ENCODE data around the gene USP33. TPM values are rescaled to one million over a fixed set of nuclear protein-coding genes. Genes with fewer than 3 reads are reported as not detected.
"Not testable (repeated sequence)": the region's sequence is repeated elsewhere in the genome, so short reads cannot be mapped to it uniquely, and the experiment has no call there.

Gene USP33
- total RNA-seq, 1 donor from 2014 or later, result 65.3 TPM

GRCh38 chr1:77796695-77797405, 37.2 kb upstream of the USP33 start:
- DNase-seq (ENCODE audit: extremely low spot score in 2 of 2), result no peak
- H3K9me3 ChIP-seq, result no peaks in the 10 kb centered on the region
- H3K36me3 ChIP-seq, result peaks cover 0 to 6% of the 10 kb centered on the region in 2 donors
- H3K27me3 ChIP-seq, result no peaks in the 10 kb centered on the region
- H3K4me1 ChIP-seq, result no peaks in the 10 kb centered on the region
- TF ChIP-seq POLR2AphosphoS5 (IDR thresholded peaks at IDR 0.05; ENCODE audit: insufficient read depth in 1 of 2, low read depth in 1 of 2), result no peak
- no peak for TF ChIP-seq CTCF (IDR thresholded peaks at IDR 0.05)
- TF ChIP-seq POLR2A (IDR thresholded peaks at IDR 0.05), result no peak
- intact Hi-C loops (cut with DNase I), result no loop called here
- no peak overlapping the region for H3K4me3 ChIP-seq
- no peak overlapping the region for H3K27ac ChIP-seq

DNA sequence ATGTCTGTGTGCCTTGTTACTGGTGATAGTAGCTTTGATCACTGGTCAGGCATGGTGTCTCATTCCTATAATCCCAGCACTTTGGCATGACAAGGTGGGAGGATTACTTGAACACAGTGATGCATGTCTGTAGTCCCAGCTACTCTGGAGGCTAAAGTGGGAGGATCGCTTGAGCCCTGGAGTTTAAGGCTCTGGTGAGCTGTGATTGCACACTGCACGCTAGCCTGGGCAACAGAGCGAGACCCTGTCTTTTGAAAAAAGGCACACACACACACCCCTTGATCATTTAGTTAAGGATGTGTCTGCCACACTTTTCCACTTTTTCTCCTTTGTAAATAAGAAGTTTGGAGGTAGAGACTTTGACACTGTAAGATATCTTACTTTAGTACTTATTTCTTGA, 34.9 kb upstream of the USP33 start:
- DNase-seq (ENCODE audit: extremely low spot score in 2 of 2), result no peak
- Histone ChIP-seq H3K27me3 (no peaks in the 10 kb centered on the region), H3K9me3 (no peaks in the 10 kb centered on the region), H3K27ac (no peak overlapping the region), H3K4me3 (no peak overlapping the region), H3K36me3 (no peaks in the 10 kb centered on the region), H3K4me1 (no peaks in the 10 kb centered on the region)
- TF ChIP-seq POLR2AphosphoS5 (IDR thresholded peaks at IDR 0.05; ENCODE audit: insufficient read depth in 1 of 2, low read depth in 1 of 2), result no peak
- TF ChIP-seq CTCF (IDR thresholded peaks at IDR 0.05), result no peak
- no peak for TF ChIP-seq POLR2A (IDR thresholded peaks at IDR 0.05)
- intact Hi-C loops (cut with DNase I), result no loop called here

DNA sequence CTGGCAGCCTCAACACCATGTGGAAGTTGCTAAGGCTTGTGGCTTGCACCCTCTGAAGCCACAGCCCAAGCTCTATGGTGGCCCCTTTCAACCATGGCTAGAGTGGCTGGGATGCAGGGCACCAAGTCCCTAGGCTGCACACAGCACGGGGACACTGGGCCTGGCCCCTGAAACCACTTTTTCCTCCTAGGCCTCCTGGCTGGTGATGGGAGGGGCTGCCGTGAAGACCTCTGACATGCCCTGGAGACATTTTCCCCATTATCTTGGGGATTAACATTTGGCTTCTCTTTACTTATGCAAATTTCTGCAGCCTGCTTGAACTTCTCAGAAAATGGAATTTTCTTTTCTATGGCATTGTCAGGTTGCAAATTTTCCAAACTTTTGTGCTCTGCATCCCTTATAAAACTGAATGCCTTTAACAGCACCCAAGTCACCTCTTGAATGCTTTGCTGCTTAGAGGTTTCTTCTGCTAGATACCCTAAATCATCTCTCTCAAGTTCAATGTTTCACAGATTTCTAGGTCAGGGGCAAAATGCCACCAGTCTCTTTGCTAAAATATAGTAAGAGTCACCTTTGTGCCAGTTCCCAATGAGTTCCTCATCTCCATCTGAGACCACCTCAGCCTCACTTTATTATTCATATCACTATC, 26.6 kb upstream of the USP33 start:
- intact Hi-C loops (cut with DNase I); H3K9me3 ChIP-seq; H3K27ac ChIP-seq; DNase-seq (ENCODE audit: extremely low spot score in 2 of 2); H3K4me3 ChIP-seq; H3K27me3 ChIP-seq: not testable (repeated sequence)
- peaks cover 14% of the 10 kb centered on the region for H3K4me1 ChIP-seq
- peaks cover 0 to 40% of the 10 kb centered on the region in 2 donors for H3K36me3 ChIP-seq

DNA sequence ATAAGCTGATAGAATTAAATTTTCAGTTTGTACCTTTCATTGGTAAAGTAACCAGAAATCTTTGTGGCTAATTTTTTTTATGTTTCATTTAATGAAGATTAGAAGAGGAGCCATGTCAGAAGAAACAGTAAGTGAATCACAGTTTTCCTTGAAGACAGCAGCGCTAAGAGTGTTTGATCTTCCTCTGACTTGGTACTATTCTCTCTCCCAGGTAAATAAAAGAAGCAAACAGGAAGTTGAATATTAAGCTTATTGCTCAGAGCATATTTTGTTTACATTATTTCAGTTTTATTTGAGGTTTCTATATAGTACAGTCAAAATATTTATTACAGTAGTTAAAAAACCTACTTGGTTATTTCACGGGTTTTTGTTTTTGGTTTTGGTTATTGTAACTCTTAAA, 23.5 kb upstream of the USP33 start:
- intact Hi-C loops (cut with DNase I), result no loop called here
- H3K9me3 ChIP-seq, result no peaks in the 10 kb centered on the region
- H3K36me3 ChIP-seq, result peaks cover 0 to 33% of the 10 kb centered on the region in 2 donors
- H3K27me3 ChIP-seq, result no peaks in the 10 kb centered on the region
- no peak overlapping the region for H3K27ac ChIP-seq
- TF ChIP-seq POLR2A (IDR thresholded peaks at IDR 0.05), result no peak
- TF ChIP-seq POLR2AphosphoS5 (IDR thresholded peaks at IDR 0.05; ENCODE audit: insufficient read depth in 1 of 2, low read depth in 1 of 2), result no peak
- TF ChIP-seq CTCF (IDR thresholded peaks at IDR 0.05), result no peak
- DNase-seq (ENCODE audit: extremely low spot score in 2 of 2), result no peak
- peaks cover 28% of the 10 kb centered on the region for H3K4me1 ChIP-seq
- no peak overlapping the region for H3K4me3 ChIP-seq

- peaks cover 0 to 27% of the 10 kb centered on the region in 2 donors for H3K36me3 ChIP-seq
- intact Hi-C loops (cut with DNase I), result no loop called here
- no peak for TF ChIP-seq CTCF (IDR thresholded peaks at IDR 0.05)
Measured at GRCh38 chr1:77781683-77782082, 22.0 kb upstream of the USP33 start.

More at GRCh38 chr1:77781683-77782082, 22.0 kb upstream of the USP33 start:
- Histone ChIP-seq H3K4me3 (no peak overlapping the region), H3K9me3 (no peaks in the 10 kb centered on the region), H3K4me1 (peaks cover 28% of the 10 kb centered on the region), H3K27me3 (no peaks in the 10 kb centered on the region), H3K27ac (no peak overlapping the region)
- no peak for DNase-seq (ENCODE audit: extremely low spot score in 2 of 2)
